Stimulated activated CD4-positive, alpha-beta T cell treated with anti-CD3 and anti-CD28 coated beads, Interleukin-2, amount 100 ng/mL, for 48 hours (primary cell): Measurements from ENCODE around the gene SEMA5B.

Experiments used
- DNase-seq, 2 donors: peaks; one replicate each; pipeline ENCODE4 v3.0.0-alpha.2; 2020

The SEMA5B gene

GRCh38 chr3:123021388-123021787 is 6.2 kb downstream of the SEMA5B start:
- DNase-seq: no peak

- DNase-seq: no peak
Observed at GRCh38 chr3:123020709-123021108, 6.9 kb downstream of the SEMA5B start.

GRCh38 chr3:123019591-123019990 is 8.0 kb downstream of the SEMA5B start:
- DNase-seq: no peak

GRCh38 chr3:123019161-123019560 is 8.4 kb downstream of the SEMA5B start:
- no peak for DNase-seq

GRCh38 chr3:123018683-123019082 is 8.9 kb downstream of the SEMA5B start:
- no peak for DNase-seq

GRCh38 chr3:123015596-123015995 is 12.0 kb downstream of the SEMA5B start:
- DNase-seq: no peak

GRCh38 chr3:123013876-123014275 is 13.7 kb downstream of the SEMA5B start:
- no peak for DNase-seq

GRCh38 chr3:123012652-123013051 is 14.9 kb downstream of the SEMA5B start:
- no peak for DNase-seq

GRCh38 chr3:123011447-123011846 is 16.1 kb downstream of the SEMA5B start:
- DNase-seq: no peak

GRCh38 chr3:123008840-123009239 is 18.7 kb downstream of the SEMA5B start:
- DNase-seq: no peak

GRCh38 chr3:123006609-123007008 is 21.0 kb downstream of the SEMA5B start:
- no peak for DNase-seq

GRCh38 chr3:123005291-123005690 is 22.3 kb downstream of the SEMA5B start:
- DNase-seq: no peak

- no peak for DNase-seq
Observed at GRCh38 chr3:123004201-123004918, 23.2 kb downstream of the SEMA5B start.

GRCh38 chr3:123002749-123003497 is 24.6 kb downstream of the SEMA5B start:
- no peak for DNase-seq

- no peak for DNase-seq
Observed at GRCh38 chr3:123002100-123002748, 25.3 kb downstream of the SEMA5B start.

- DNase-seq: no peak
Observed at GRCh38 chr3:122998856-122999255, 28.7 kb downstream of the SEMA5B start.

- no peak for DNase-seq
Observed at GRCh38 chr3:122998206-122998605, 29.4 kb downstream of the SEMA5B start.

GRCh38 chr3:122996038-122996580 is 31.5 kb downstream of the SEMA5B start:
- DNase-seq: no peak

- DNase-seq: no peak
Observed at GRCh38 chr3:122994954-122995353, 32.6 kb downstream of the SEMA5B start.

- no peak for DNase-seq
Observed at GRCh38 chr3:122993124-122993978, 34.2 kb downstream of the SEMA5B start.

- DNase-seq: no peak
Observed at GRCh38 chr3:122992676-122993075, 34.9 kb downstream of the SEMA5B start.

GRCh38 chr3:122992133-122992532 is 35.4 kb downstream of the SEMA5B start:
- no peak for DNase-seq
